Subcutaneous preadipocyte (primary cell): ENCODE data around the gene CYP2C19. TPM values are rescaled to one million over a fixed set of nuclear protein-coding genes. Genes with fewer than 3 reads are reported as not detected.

ENCODE experiments used
- total RNA-seq: library from RNA; depleted of rRNA; stranded (reverse); fragments of >200 nt; gene quantifications from 2 replicates; pipeline ENCODE4 v1.2.3, GENCODE V29; 2012

The CYP2C19 gene
- not detected in 2 replicates for total RNA-seq

GRCh38 chr10:94762393-94762792 lies at the start of gene CYP2C19:
Gene CYP2C19, plus strand, starts transcription at chr10:94762681. Its CDS starts 25 bp downstream, at chr10:94762706.

Other genes with a start within 250 kb of the CYP2C19 start
- 32.0 and 59.0 TPM in 2 replicates for gene HELLS, start 216.9 kb upstream of the CYP2C19 start, total RNA-seq
- gene CYP2C18, start 79.0 kb upstream of the CYP2C19 start, total RNA-seq = not detected in 2 replicates
- gene CYP2C9, start 176.0 kb downstream of the CYP2C19 start, total RNA-seq = not detected in 2 replicates